Epithelial cell of proximal tubule (primary cell): Measurements from ENCODE around the gene DDX46. TPM values are rescaled to one million over a fixed set of nuclear protein-coding genes. Genes with fewer than 3 reads are reported as not detected.
"Not testable (repeated sequence)": the region's sequence is repeated elsewhere in the genome, so short reads cannot be mapped to it uniquely, and the experiment has no call there.

Experiments
- DNase-seq: peaks from one replicate; pipeline ENCODE4 v3.0.0-alpha.2; 2011; ENCODE audit warnings: low read depth
- H3K4me3 ChIP-seq: 2 replicates; pipeline ENCODE4 v1.5.1; 2011; ENCODE audit warnings: low read depth, mild to moderate bottlenecking, low read length
- CTCF ChIP-seq: conservative IDR thresholded peaks from 2 replicates; pipeline ENCODE4 v1.5.1; 2012; ENCODE audit warnings: low read depth, mild to moderate bottlenecking, low read length
- total RNA-seq: library from RNA; depleted of rRNA; stranded (reverse); fragments of >200 nt; gene quantifications from 2 replicates; pipeline ENCODE4 v1.2.3, GENCODE V29; 2015

The DDX46 gene
- total RNA-seq, result 30.4 and 35.0 TPM in 2 replicates

GRCh38 chr5:134758504-134759341 lies at the start of gene DDX46:
TSS of gene DDX46 (plus strand) at chr5:134758779. CDS start at chr5:134758939, 160 bp downstream.
- DNase-seq, result no peak
- peak within 1 kb of the TSS; percentile 85 for H3K4me3 ChIP-seq
- TF ChIP-seq CTCF, result peak; percentile 66

- no peak for TF ChIP-seq CTCF
- H3K4me3 ChIP-seq, result no peak overlapping the region
- DNase-seq, result no peak
These were observed 44.5 kb upstream of the DDX46 start for GRCh38 chr5:134714120-134714519.

GRCh38 chr5:134714541-134714940 lies 44.0 kb upstream of the DDX46 start:
- DNase-seq, result no peak
- no peak for TF ChIP-seq CTCF
- no peak overlapping the region for H3K4me3 ChIP-seq

GRCh38 chr5:134715466-134715865 lies 43.1 kb upstream of the DDX46 start:
- H3K4me3 ChIP-seq, DNase-seq: not testable (repeated sequence)

- TF ChIP-seq CTCF, result no peak
- DNase-seq, result no peak
- H3K4me3 ChIP-seq, result no peak overlapping the region
These were observed 33.7 kb upstream of the DDX46 start for GRCh38 chr5:134724872-134725271.

GRCh38 chr5:134732819-134733218 lies 25.8 kb upstream of the DDX46 start:
- DNase-seq, result no peak
- no peak overlapping the region for H3K4me3 ChIP-seq
- no peak for TF ChIP-seq CTCF

- no peak for DNase-seq
- no peak for TF ChIP-seq CTCF
- H3K4me3 ChIP-seq, result no peak overlapping the region
These were observed 23.3 kb upstream of the DDX46 start for GRCh38 chr5:134735243-134735642.
